C4-2B (cell line): ENCODE measurements around the gene TUBA4B.

ENCODE experiments used
- ZFX ChIP-seq: fragments of 450-650 bp; IDR thresholded peaks from 2 replicates; pipeline ENCODE4 v1.6.1; 2017
- TF ChIP-seq, protein P1 (sequence below): fragments of 450-650 bp; conservative IDR thresholded peaks from 2 replicates; pipeline ENCODE4 v1.5.1; 2017; ENCODE audit warnings: mild to moderate bottlenecking

GRCh38 chr2:219207884-219208740 is 44.9 kb upstream of the TUBA4B start:
- TF ChIP-seq, protein P1, sequence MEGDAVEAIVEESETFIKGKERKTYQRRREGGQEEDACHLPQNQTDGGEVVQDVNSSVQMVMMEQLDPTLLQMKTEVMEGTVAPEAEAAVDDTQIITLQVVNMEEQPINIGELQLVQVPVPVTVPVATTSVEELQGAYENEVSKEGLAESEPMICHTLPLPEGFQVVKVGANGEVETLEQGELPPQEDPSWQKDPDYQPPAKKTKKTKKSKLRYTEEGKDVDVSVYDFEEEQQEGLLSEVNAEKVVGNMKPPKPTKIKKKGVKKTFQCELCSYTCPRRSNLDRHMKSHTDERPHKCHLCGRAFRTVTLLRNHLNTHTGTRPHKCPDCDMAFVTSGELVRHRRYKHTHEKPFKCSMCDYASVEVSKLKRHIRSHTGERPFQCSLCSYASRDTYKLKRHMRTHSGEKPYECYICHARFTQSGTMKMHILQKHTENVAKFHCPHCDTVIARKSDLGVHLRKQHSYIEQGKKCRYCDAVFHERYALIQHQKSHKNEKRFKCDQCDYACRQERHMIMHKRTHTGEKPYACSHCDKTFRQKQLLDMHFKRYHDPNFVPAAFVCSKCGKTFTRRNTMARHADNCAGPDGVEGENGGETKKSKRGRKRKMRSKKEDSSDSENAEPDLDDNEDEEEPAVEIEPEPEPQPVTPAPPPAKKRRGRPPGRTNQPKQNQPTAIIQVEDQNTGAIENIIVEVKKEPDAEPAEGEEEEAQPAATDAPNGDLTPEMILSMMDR = no peak
- no peak for TF ChIP-seq ZFX
